Naive B cell (primary cell): Measurements from ENCODE around the gene KLHDC10. TPM values are rescaled to one million over a fixed set of nuclear protein-coding genes. Genes with fewer than 3 reads are reported as not detected.

Experiments used
- ATAC-seq, 2 donors: fragments of 150-1000 bp; cut with Tn5 transposase; 2 replicates each; pipeline ENCODE4 v1.10.0; 2021; ENCODE audit warnings: low read depth in 2 of 2, mild to moderate bottlenecking in 2 of 2, moderate library complexity in 2 of 2
- DNase-seq: peaks from one replicate; pipeline ENCODE4 v3.0.0; 2022
- H3K27ac Mint-ChIP-seq, 6 donors: one replicate each; pipeline ENCODE4 v1.8.0; 2020 to 2022; ENCODE audit warnings: mild to moderate bottlenecking in 6 of 6, mixed read lengths in 6 of 6, moderate library complexity in 5 of 6, inconsistent platforms in 2 of 6
- H3K27me3 Mint-ChIP-seq, 3 donors: one replicate each; pipeline ENCODE4 v1.8.0; 2021 to 2022; ENCODE audit warnings: mixed read lengths in 3 of 3, mild to moderate bottlenecking in 1 of 3
- H3K36me3 Mint-ChIP-seq, 2 donors: one replicate each; pipeline ENCODE4 v1.8.0; 2020 to 2022; ENCODE audit warnings: mixed read lengths in 2 of 2, inconsistent platforms in 1 of 2, mild to moderate bottlenecking in 1 of 2
- H3K4me1 Mint-ChIP-seq, 3 donors: one replicate each; pipeline ENCODE4 v1.8.0; 2020 to 2022; ENCODE audit warnings: mixed read lengths in 3 of 3, inconsistent platforms in 1 of 3, mild to moderate bottlenecking in 1 of 3, moderate library complexity in 1 of 3
- H3K4me3 Mint-ChIP-seq, 8 donors: one replicate each; pipeline ENCODE4 v1.8.0; 2020 to 2022; ENCODE audit warnings: mild to moderate bottlenecking in 8 of 8, mixed read lengths in 8 of 8, moderate library complexity in 8 of 8, inconsistent platforms in 2 of 8
- H3K9me3 Mint-ChIP-seq, 7 donors: one replicate each; pipeline ENCODE4 v1.8.0; 2020 to 2022; ENCODE audit warnings: mixed read lengths in 7 of 7, mild to moderate bottlenecking in 5 of 7, inconsistent platforms in 2 of 7, moderate library complexity in 1 of 7
- polyA plus RNA-seq, 6 donors: library from polyadenylated mRNA; unstranded; fragments of 300-500 nt; fragmentation: Illumina TruSeq; gene quantifications; one replicate each; pipeline ENCODE4 v1.2.3, GENCODE V29; 2021; ENCODE audit warnings: low read depth in 6 of 6

Gene KLHDC10
- polyA plus RNA-seq, 6 donors from 2014 or later, result 1.4 to 6.5 (median 3.5) TPM

- no peak for DNase-seq
- H3K27me3 Mint-ChIP-seq, result no peaks in the 10 kb centered on the region
- no peaks in the 10 kb centered on the region for H3K9me3 Mint-ChIP-seq
- H3K4me3 Mint-ChIP-seq, result no peak overlapping the region
- no peak for ATAC-seq
- peak overlapping the region in 1 of 6 donors; percentile 24 for H3K27ac Mint-ChIP-seq
- peaks cover 32 to 39% of the 10 kb centered on the region in 2 donors for H3K36me3 Mint-ChIP-seq
- no peaks in the 10 kb centered on the region for H3K4me1 Mint-ChIP-seq
Measured at GRCh38 chr7:130131964-130132875, 61.9 kb downstream of the KLHDC10 start.

- Mint-ChIP-seq H3K27ac (no peak overlapping the region), H3K27me3 (no peaks in the 10 kb centered on the region), H3K4me3 (no peak overlapping the region), H3K36me3 (peaks cover 32 to 39% of the 10 kb centered on the region in 2 donors), H3K9me3 (no peaks in the 10 kb centered on the region), H3K4me1 (no peaks in the 10 kb centered on the region)
- ATAC-seq, result no peak
- DNase-seq, result no peak
Measured at GRCh38 chr7:130133029-130133782, 62.9 kb downstream of the KLHDC10 start.

- no peaks in the 10 kb centered on the region for H3K27me3 Mint-ChIP-seq
Measured at GRCh38 chr7:130134106-130134636, 63.8 kb downstream of the KLHDC10 start.

GRCh38 chr7:130134726-130135125, 64.4 kb downstream of the KLHDC10 start:
- peaks cover 22 to 32% of the 10 kb centered on the region in 2 donors for H3K36me3 Mint-ChIP-seq
- H3K9me3 Mint-ChIP-seq, result no peaks in the 10 kb centered on the region
- H3K27me3 Mint-ChIP-seq, result no peaks in the 10 kb centered on the region
- ATAC-seq, result no peak
- H3K4me3 Mint-ChIP-seq, result no peak overlapping the region
- peaks cover 0 to 4% (median under 1%) of the 10 kb centered on the region in 3 donors for H3K4me1 Mint-ChIP-seq
- no peak overlapping the region for H3K27ac Mint-ChIP-seq
- no peak for DNase-seq

More at GRCh38 chr7:130134106-130134636, 63.8 kb downstream of the KLHDC10 start:
- no peak for ATAC-seq
- H3K9me3 Mint-ChIP-seq, result no peaks in the 10 kb centered on the region
- no peak for DNase-seq
- peaks cover 28 to 36% of the 10 kb centered on the region in 2 donors for H3K36me3 Mint-ChIP-seq
- H3K4me3 Mint-ChIP-seq, result no peak overlapping the region
- no peaks in the 10 kb centered on the region for H3K4me1 Mint-ChIP-seq
- H3K27ac Mint-ChIP-seq, result no peak overlapping the region

GRCh38 chr7:130135208-130136205, 65.2 kb downstream of the KLHDC10 start:
- no peak for DNase-seq
- Mint-ChIP-seq H3K27me3 (no peaks in the 10 kb centered on the region), H3K36me3 (peaks cover 17 to 26% of the 10 kb centered on the region in 2 donors), H3K4me3 (no peak overlapping the region), H3K4me1 (peaks cover 0 to 7% (median 4%) of the 10 kb centered on the region in 3 donors), H3K27ac (peak overlapping the region in 1 of 6 donors; percentile 63), H3K9me3 (no peaks in the 10 kb centered on the region)
- no peak for ATAC-seq

GRCh38 chr7:130136579-130137167, 66.3 kb downstream of the KLHDC10 start:
- Mint-ChIP-seq H3K27ac (no peak overlapping the region), H3K27me3 (no peaks in the 10 kb centered on the region), H3K9me3 (no peaks in the 10 kb centered on the region), H3K4me3 (no peak overlapping the region), H3K36me3 (peaks cover 16% of the 10 kb centered on the region in 2 donors), H3K4me1 (peaks cover 2 to 14% (median 13%) of the 10 kb centered on the region in 3 donors)
- ATAC-seq, result no peak
- no peak for DNase-seq

- DNase-seq (no peak), ATAC-seq (no peak)
- Mint-ChIP-seq H3K36me3 (peaks cover 12 to 16% of the 10 kb centered on the region in 2 donors), H3K27me3 (no peaks in the 10 kb centered on the region), H3K4me3 (no peak overlapping the region), H3K27ac (no peak overlapping the region), H3K4me1 (peaks cover 5 to 19% (median 18%) of the 10 kb centered on the region in 3 donors), H3K9me3 (no peaks in the 10 kb centered on the region)
Measured at GRCh38 chr7:130137207-130137606, 66.9 kb downstream of the KLHDC10 start.

- no peaks in the 10 kb centered on the region for H3K9me3 Mint-ChIP-seq
- no peak for DNase-seq
- peak overlapping the region; percentile 23 to 95 (median 67) for H3K4me3 Mint-ChIP-seq
- H3K4me1 Mint-ChIP-seq, result peaks cover 16 to 41% (median 34%) of the 10 kb centered on the region in 3 donors
- H3K27ac Mint-ChIP-seq, result peak overlapping the region in 3 of 6 donors; percentile 69 to 80 (median 72)
- H3K36me3 Mint-ChIP-seq, result peaks cover 9 to 12% of the 10 kb centered on the region in 2 donors
- ATAC-seq, result no peak
- H3K27me3 Mint-ChIP-seq, result no peaks in the 10 kb centered on the region
Measured at GRCh38 chr7:130139193-130139960, 69.0 kb downstream of the KLHDC10 start.

GRCh38 chr7:130140551-130141160, 70.3 kb downstream of the KLHDC10 start:
- H3K27me3 Mint-ChIP-seq, result no peaks in the 10 kb centered on the region
- ATAC-seq, result no peak

GRCh38 chr7:130141161-130141883, 71.0 kb downstream of the KLHDC10 start:
- Mint-ChIP-seq H3K36me3 (peaks cover 1 to 3% of the 10 kb centered on the region in 2 donors), H3K27me3 (no peaks in the 10 kb centered on the region), H3K9me3 (no peaks in the 10 kb centered on the region), H3K27ac (peak overlapping the region; percentile 69 to 95 (median 92)), H3K4me3 (peak overlapping the region; percentile 85 to 95 (median 90)), H3K4me1 (peaks cover 22 to 53% (median 48%) of the 10 kb centered on the region in 3 donors)
- DNase-seq, result peak; percentile 30
- peak; percentile 82 to 83 for ATAC-seq

More at GRCh38 chr7:130140551-130141160, 70.3 kb downstream of the KLHDC10 start:
- peak overlapping the region in 5 of 6 donors; percentile 58 to 95 (median 93) for H3K27ac Mint-ChIP-seq
- no peaks in the 10 kb centered on the region for H3K9me3 Mint-ChIP-seq
- DNase-seq, result no peak
- H3K36me3 Mint-ChIP-seq, result peaks cover 8 to 10% of the 10 kb centered on the region in 2 donors
- peaks cover 19 to 47% (median 43%) of the 10 kb centered on the region in 3 donors for H3K4me1 Mint-ChIP-seq
- H3K4me3 Mint-ChIP-seq, result peak overlapping the region; percentile 85 to 95 (median 90)
